GM21528 (cell line): ENCODE measurements around the gene FH.

Source experiments
- ATAC-seq: cut with Tn5 transposase; IDR thresholded peaks from one replicate; pipeline ENCODE4 v1.9.1; 2021; ENCODE audit warnings: mild to moderate bottlenecking, moderate library complexity; ENCODE audit not compliant: unreplicated experiment, low FRiP score

Gene FH

GRCh38 chr1:241525026-241525425, 5.5 kb upstream of the FH start:
- no peak for ATAC-seq

DNA sequence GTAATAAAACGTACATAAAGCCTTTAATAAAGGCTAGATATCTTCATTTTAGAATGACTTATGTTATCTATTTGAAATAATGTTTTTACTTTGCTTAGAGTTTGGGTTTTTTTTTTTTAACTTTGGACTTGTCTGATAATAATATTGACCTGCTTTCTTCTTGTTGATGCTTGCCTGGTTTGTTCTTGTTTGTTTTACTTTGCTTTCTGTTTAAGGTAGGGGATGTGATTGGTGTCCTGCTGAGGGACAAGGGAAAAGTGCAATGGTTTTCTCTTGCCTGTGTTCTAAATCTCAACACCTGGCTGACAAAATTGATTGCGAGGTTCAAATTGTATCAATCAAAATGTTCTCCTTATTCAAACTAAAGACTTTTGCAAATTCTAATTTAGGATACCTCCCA, 2.2 kb upstream of the FH start:
- ATAC-seq = no peak

GRCh38 chr1:241520080-241520465, 518 bp upstream of the FH start:
- ATAC-seq = no peak

- ATAC-seq = peak; percentile 47
Observed at GRCh38 chr1:241518476-241519307, 863 bp downstream of the FH start.

GRCh38 chr1:241513378-241513777, 6.2 kb downstream of the FH start:
- ATAC-seq = no peak

DNA sequence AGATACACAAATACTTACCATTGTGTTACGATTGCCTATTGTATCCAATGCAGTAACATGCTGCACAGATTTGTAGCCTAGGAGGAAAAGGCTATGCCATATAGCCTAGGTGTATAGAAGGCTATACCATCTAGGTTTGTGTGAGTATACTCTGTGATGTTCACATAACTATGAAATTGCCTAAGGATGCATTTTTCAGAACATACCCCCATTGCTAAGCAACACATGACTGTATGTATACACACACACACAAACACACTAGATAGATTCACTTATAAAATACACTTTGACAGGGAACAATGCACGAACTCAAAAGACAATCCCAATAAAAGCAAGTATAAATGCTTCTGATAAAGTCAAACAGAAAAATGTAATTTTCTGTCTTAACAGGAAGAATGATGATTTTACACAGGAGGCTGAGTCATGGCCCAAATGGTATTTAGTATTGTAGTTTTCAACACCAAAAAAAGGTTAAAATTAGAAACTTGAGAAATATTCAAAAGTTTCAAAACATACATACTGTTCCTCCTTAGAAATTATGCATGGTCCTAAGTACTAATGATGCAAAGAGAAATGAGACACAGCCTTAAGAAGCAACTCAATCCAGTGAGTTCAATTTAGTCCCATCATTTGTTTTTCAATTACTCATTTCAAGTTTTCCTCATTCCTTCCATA, 12.2 kb downstream of the FH start:
- ATAC-seq = no peak

DNA sequence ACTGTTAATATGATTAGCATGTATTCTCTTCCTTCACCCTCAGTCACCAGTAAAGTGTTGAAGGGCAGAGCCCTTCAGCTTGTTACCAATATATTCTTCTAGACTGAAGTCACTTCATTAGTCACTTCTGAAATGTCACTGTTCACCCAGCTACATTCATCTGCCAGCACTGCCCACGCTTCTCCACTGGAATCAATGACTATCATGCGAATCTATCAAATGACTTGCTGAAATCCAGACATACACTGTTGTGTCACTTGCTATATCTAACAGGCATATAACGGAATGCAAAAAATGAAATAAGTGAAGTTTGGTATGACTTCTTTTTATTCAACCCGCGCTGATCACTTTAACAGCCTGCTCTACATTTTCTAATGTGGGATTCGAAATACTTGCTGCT, 16.1 kb downstream of the FH start:
- no peak for ATAC-seq

DNA sequence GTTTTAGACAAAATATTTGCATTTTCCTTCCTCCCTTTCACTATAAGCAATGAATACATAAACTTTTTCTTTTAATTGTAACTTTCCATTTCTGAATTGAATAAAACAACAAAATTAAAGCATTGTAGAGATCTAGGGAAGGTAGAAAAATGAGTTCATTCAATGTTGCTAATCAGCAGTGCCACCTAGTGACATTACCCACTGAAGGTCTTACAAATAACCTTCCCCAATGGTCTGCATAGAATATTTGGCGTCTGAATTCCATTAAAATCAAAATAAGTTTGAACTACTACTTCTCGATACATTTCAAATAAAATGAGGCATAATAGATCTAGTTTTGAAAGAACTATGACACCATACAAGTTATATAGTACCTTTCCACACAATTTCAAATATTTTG, 19.6 kb downstream of the FH start:
- ATAC-seq = no peak

DNA sequence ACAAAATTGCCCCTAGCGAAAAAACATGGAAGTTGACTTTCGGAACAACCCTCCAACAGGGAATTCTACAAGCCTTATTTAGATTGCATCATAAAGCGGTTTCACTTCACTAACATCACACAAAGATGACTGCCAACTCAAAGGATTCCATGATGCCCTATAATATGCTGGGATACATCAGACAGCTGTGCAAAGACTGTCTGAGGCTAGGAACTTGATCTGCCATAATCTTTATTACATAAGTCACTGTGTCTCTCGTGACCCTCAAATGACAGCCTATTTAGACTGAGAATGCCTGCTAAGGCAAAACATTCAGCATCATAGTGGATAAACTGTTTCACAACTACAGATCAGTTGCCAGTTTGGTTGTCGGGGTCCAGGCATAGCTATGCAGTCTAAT, 23.8 kb downstream of the FH start:
- no peak for ATAC-seq

GRCh38 chr1:241488739-241489138, 30.8 kb downstream of the FH start:
- no peak for ATAC-seq

DNA sequence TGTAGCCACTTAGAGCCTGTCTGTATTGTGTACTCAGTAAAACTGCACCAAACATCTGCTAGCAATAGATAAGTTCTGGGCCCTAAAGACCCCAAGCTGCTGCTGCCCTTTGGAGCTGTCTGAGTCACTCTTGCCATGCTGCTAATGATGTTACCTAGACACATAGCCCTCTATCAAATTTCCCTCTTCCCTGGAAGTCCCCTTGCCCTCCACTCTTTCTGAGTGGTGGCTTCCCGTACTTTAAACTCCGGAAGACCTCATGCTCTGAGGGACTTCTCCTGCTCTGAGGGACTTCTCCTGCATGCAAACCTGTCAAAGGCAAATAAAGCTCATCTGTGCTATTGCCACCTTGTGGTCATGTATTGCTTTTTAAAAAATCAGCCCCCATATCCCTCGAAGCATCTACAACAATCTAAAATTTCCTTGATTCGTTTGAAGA, 34.0 kb downstream of the FH start:
- ATAC-seq = peak; percentile 57

GRCh38 chr1:241485145-241485544, 34.4 kb downstream of the FH start:
- peak; percentile 65 for ATAC-seq

GRCh38 chr1:241482761-241483250, 36.7 kb downstream of the FH start:
- ATAC-seq = no peak

DNA sequence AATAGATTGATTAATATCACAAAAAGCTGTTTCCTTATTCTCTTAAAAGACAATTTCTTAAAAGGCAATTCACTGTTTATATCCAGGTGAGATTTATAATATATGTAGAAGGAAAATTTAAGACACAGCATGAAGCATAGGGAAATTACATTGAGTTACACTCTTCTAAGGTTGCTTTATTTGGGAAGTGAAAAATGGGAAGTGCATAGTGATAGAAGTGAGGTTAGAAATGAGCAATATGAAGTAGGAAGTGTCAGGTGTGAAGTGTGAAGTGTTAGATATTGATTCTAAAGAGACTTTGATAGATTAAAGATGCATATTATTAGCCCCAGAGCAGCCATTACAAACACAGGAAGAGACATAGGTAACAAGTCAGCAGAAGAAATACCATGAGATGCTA, 40.3 kb downstream of the FH start:
- no peak for ATAC-seq

DNA sequence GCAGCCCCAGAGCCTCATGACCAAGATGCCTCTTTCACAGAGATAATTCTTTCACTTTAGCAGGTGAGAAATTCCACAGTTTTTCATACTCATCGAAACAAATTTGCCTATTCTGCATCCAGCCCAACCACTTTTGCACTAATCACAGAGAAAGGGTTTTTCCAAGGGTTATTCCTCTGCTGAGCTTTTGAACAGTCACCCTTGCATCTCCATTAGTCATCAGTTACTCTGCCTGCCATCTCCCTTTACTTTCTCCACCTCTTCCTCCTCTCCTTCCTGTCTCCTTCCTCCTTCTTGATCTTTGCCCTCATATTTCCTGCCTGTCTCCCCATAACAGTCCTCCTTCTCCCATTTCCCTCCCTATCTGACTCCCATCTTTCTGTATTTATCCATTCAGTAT, 43.9 kb downstream of the FH start:
- ATAC-seq = no peak

DNA sequence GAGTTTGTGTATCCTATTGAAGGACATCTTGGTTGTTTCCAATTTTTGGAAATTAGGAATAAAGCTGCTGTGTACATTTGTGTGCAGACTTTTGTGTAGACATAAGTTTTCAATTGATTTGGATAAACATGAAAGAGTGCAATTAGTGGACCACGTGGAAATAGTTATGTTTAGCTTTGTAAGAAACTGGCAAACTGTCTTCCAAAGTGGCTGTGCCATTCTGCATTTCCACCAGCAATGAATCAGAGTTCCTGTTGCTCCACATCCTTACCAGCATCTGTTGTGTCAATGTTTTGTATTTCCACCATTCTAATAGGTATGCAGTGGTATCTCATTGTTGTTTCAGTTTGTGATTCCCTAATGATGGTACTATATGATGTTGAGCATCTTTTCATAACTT, 46.5 kb downstream of the FH start:
- ATAC-seq = no peak

DNA sequence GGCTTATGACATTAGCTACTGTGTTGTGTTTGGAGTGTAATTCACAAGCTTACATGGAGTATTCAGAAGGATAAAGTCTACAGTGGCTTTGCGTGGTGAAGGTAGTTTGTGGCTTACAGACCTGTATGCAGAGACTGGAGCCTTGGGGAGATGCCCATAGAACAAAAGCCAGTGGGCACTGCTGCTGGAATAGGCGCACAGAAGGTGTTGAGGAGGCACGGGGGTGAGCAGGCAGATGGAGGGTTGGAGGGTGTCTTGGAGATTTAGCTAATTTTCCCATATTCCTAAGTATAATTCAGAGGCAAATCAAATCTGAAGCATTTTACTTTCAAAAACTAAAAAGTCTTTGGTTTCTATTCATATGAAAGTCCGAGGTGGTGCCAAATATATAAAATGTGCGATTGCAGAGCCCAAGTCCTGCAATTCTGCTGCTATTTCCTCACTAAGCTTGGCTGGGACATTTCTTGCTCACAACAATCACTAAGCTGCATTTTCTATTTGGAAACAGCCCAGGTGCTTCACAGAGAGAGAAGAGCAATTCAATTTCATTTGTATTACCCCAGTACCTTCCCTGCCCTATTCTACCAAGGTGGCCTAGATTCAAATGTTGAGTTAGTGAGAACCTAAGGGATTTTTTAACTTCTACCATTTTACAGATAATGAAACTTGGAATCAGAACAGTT, 48.5 kb downstream of the FH start:
- ATAC-seq = no peak

- ATAC-seq = no peak
Observed at GRCh38 chr1:241470361-241470760, 49.2 kb downstream of the FH start.

GRCh38 chr1:241465673-241466072, 53.9 kb downstream of the FH start:
- no peak for ATAC-seq

DNA sequence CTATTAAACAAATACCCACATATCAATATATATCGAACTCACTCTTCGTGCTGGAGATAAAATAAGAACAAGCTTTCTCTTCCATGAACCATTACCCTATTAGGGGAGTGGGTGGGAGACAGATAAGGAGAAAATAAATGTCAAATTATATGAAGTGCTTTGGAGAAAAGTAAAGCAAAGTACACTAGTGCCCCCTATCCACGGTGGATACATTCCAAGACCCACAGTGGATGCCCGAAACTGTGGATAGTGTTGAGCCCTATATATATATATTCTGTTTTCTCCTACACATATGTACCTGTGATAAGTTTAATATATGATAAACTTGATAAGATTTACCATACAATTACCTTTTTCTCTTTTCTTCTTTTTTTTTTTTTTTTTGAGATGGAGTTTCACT, 54.6 kb downstream of the FH start:
- no peak for ATAC-seq

DNA sequence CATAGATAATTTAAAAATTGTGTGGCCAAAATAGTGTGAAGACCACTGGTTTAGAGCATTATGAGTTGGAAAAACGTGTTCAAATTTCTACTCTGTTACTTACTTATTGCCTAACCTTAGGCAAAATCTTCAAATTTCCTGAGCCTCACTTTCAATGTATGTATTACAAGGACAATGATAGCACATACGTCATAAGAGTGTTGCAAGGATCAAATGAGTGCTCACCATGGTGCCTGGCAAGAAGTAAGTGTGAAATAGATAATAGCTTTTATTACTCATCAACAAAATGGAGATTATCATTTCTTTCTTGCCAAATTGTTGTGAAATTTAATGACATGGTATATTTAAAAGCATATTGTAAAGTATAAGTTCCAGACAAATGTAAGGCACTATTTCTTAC, 57.2 kb downstream of the FH start:
- no peak for ATAC-seq
